GM23338 (cell line): ENCODE measurements around the gene CCSER2. TPM values are rescaled to one million over a fixed set of nuclear protein-coding genes. Genes with fewer than 3 reads are reported as not detected.

ENCODE experiments used
- ATAC-seq: fragments of 200-7000 bp; cut with Tn5 transposase; 3 replicates; pipeline ENCODE4 v1.9.1; 2020
- DNase-seq: peaks from one replicate; pipeline ENCODE4 v3.0.0-alpha.2; 2015; ENCODE audit warnings: low spot score
- H2AFZ ChIP-seq: fragments of 200-600 bp; sonication (generic); 2 replicates; pipeline ENCODE4 v1.8.0; 2016; ENCODE audit warnings: antibody characterized with exemption, mild to moderate bottlenecking, moderate library complexity
- H3F3A ChIP-seq: fragments of 200-600 bp; sonication (generic); replicated peaks from 2 replicates; pipeline ENCODE4 v1.8.0; 2017; ENCODE audit warnings: antibody characterized with exemption, mixed run types, low read depth
- H3K27ac ChIP-seq: fragments of 200-600 bp; sonication (generic); 2 replicates; pipeline ENCODE4 v1.6.1; 2016; ENCODE audit warnings: low read depth
- H3K27me3 ChIP-seq: fragments of 200-600 bp; sonication (generic); 2 replicates; pipeline ENCODE4 v1.8.0; 2016; ENCODE audit warnings: mild to moderate bottlenecking, mixed run types, moderate library complexity; ENCODE audit not compliant: insufficient read depth
- H3K36me3 ChIP-seq: fragments of 200-600 bp; sonication (generic); 2 replicates; pipeline ENCODE4 v1.8.0; 2016; ENCODE audit warnings: mild to moderate bottlenecking; ENCODE audit not compliant: insufficient read depth
- H3K4me1 ChIP-seq: fragments of 200-600 bp; sonication (generic); 2 replicates; pipeline ENCODE4 v1.8.0; 2016; ENCODE audit warnings: mild to moderate bottlenecking, moderate library complexity; ENCODE audit not compliant: insufficient read depth
- H3K4me2 ChIP-seq: fragments of 200-600 bp; sonication (generic); 2 replicates; pipeline ENCODE4 v1.7.1; 2017; ENCODE audit warnings: mixed run types
- H3K4me3 ChIP-seq: fragments of 200-600 bp; sonication (generic); 2 replicates; pipeline ENCODE4 v1.6.1; 2016; ENCODE audit warnings: mixed run types
- H3K79me2 ChIP-seq: fragments of 200-600 bp; sonication (generic); replicated peaks from 2 replicates; pipeline ENCODE4 v1.8.0; 2017; ENCODE audit warnings: mild to moderate bottlenecking; ENCODE audit not compliant: insufficient read depth
- H3K9me2 ChIP-seq: fragments of 200-600 bp; sonication (generic); 2 replicates; pipeline ENCODE4 v1.8.0; 2017; ENCODE audit not compliant: insufficient read depth
- H4K20me1 ChIP-seq: fragments of 200-600 bp; sonication (generic); replicated peaks from 2 replicates; pipeline ENCODE4 v1.8.0; 2017; ENCODE audit warnings: mild to moderate bottlenecking; ENCODE audit not compliant: insufficient read depth
- H3K27ac Mint-ChIP-seq: 2 replicates; pipeline ENCODE4 v1.8.0; 2020; ENCODE audit warnings: inconsistent platforms, mild to moderate bottlenecking, moderate library complexity, mixed read lengths
- H3K27me3 Mint-ChIP-seq: 3 replicates; pipeline ENCODE4 v1.8.0; 2022; ENCODE audit warnings: low read depth, mild to moderate bottlenecking, moderate library complexity, mixed read lengths, inconsistent platforms; ENCODE audit not compliant: insufficient read depth, poor library complexity
- H3K36me3 Mint-ChIP-seq: 3 replicates; pipeline ENCODE4 v1.8.0; 2021; ENCODE audit warnings: low read depth, mild to moderate bottlenecking, inconsistent platforms, moderate library complexity, mixed read lengths
- H3K4me1 Mint-ChIP-seq: 3 replicates; pipeline ENCODE4 v1.8.0; 2020; ENCODE audit warnings: mild to moderate bottlenecking, inconsistent platforms, mixed read lengths
- H3K4me3 Mint-ChIP-seq: 3 replicates; pipeline ENCODE4 v1.8.0; 2021; ENCODE audit warnings: moderate library complexity, mild to moderate bottlenecking, inconsistent platforms, mixed read lengths
- H3K9me3 Mint-ChIP-seq: 3 replicates; pipeline ENCODE4 v1.8.0; 2020; ENCODE audit warnings: moderate library complexity, mild to moderate bottlenecking, inconsistent platforms, mixed read lengths
- CTCF ChIP-seq, 2 experiments: fragments of 200-600 bp in 1 of 2; sonication (generic) in 1 of 2; conservative IDR thresholded peaks; 2 replicates each; pipeline versions ENCODE4 v1.5.1 to v1.6.1; 2016 to 2017; ENCODE audit warnings: antibody characterized with exemption in 2 of 2, low read depth in 2 of 2, mild to moderate bottlenecking in 2 of 2, moderate library complexity in 1 of 2
- ETS1 ChIP-seq: IDR thresholded peaks from 2 replicates; pipeline ENCODE4 v1.6.1; 2016; ENCODE audit warnings: antibody characterized with exemption
- EZH2 ChIP-seq: fragments of 200-600 bp; sonication (generic); IDR thresholded peaks from one replicate; pipeline ENCODE4 v1.8.0; 2017; ENCODE audit warnings: antibody characterized with exemption, mild to moderate bottlenecking, low read depth; ENCODE audit not compliant: unreplicated experiment
- EZH2phosphoT487 ChIP-seq: fragments of 200-600 bp; sonication (generic); IDR thresholded peaks from one replicate; pipeline ENCODE4 v1.8.1; 2018; ENCODE audit warnings: antibody characterized with exemption; ENCODE audit not compliant: unreplicated experiment
- REST ChIP-seq: IDR thresholded peaks from one replicate; pipeline ENCODE4 v1.6.1; 2018; ENCODE audit warnings: antibody characterized with exemption; ENCODE audit not compliant: unreplicated experiment
- STAT1 ChIP-seq: IDR thresholded peaks from one replicate; pipeline ENCODE4 v1.6.1; 2016; ENCODE audit warnings: antibody characterized with exemption; ENCODE audit not compliant: unreplicated experiment
- ZNF114 ChIP-seq: fragments of 250-450 bp; sonication (Bioruptor Pico); IDR thresholded peaks from 2 replicates; pipeline ENCODE4 v1.5.0; 2020; ENCODE audit warnings: mild to moderate bottlenecking, moderate library complexity
- ZNF331 ChIP-seq: fragments of 250-450 bp; sonication (Bioruptor Pico); IDR thresholded peaks from 2 replicates; pipeline ENCODE4 v1.5.0; 2020; ENCODE audit warnings: low read depth, mild to moderate bottlenecking, moderate library complexity
- ZNF462 ChIP-seq: fragments of 250-450 bp; sonication (Bioruptor Pico); IDR thresholded peaks from 2 replicates; pipeline ENCODE4 v1.5.0; 2020; ENCODE audit warnings: mild to moderate bottlenecking, moderate library complexity
- polyA plus RNA-seq: library from polyadenylated mRNA; unstranded; fragments of >200 nt; fragmentation: Nextera tagmentation; extraction: Ambion mirVana; gene quantifications from 2 replicates; pipeline ENCODE4 v1.2.1, GENCODE V29; 2016
- total RNA-seq: library from RNA; depleted of rRNA; stranded (reverse); fragments of >200 nt; shearing (Covaris generic); gene quantifications from 2 replicates; pipeline ENCODE4 v1.2.3, GENCODE V29; 2014

Gene CCSER2
- total and polyA plus RNA-seq, 2 experiments from 2014 or later = 30.6 to 37.2 TPM

GRCh38 chr10:84494849-84495180 lies 166.4 kb downstream of the CCSER2 start:
- no peak for TF ChIP-seq REST
- no peak for TF ChIP-seq ZNF462 (CRISPR knock-in tag)
- TF ChIP-seq EZH2phosphoT487 = no peak
- no peak for TF ChIP-seq CTCF (conservative IDR thresholded peaks at IDR 0.05; ENCODE audit: low read depth in 2 of 2)
- no peak for TF ChIP-seq EZH2
- TF ChIP-seq STAT1 = no peak
- TF ChIP-seq ETS1 = no peak
- no peak for TF ChIP-seq ZNF114 (CRISPR knock-in tag)
- no peak for TF ChIP-seq ZNF331 (CRISPR knock-in tag)
- DNase-seq (no peak), ATAC-seq (no peak)
- Histone ChIP-seq H3F3A (no peaks in the 10 kb centered on the region), H3K9me2 (no peaks in the 10 kb centered on the region), H3K4me3 (no peak overlapping the region), H2AFZ (no peak overlapping the region), H3K36me3 (no peaks in the 10 kb centered on the region; the same call in 1 of the 2 replicates), H3K4me1 (0 out of 2 replicates have a peak, but pooled peaks cover 6% of the 10 kb centered on the region), H3K4me2 (no peak overlapping the region), H4K20me1 (no peaks in the 10 kb centered on the region), H3K27ac (no peak overlapping the region), H3K27me3 (no peaks in the 10 kb centered on the region), H3K79me2 (no peaks in the 10 kb centered on the region)
- H3K36me3 Mint-ChIP-seq = peaks cover 28% of the 10 kb centered on the region
- H3K9me3 Mint-ChIP-seq = peaks cover 27% of the 10 kb centered on the region
- no peaks in the 10 kb centered on the region for H3K27me3 Mint-ChIP-seq
- no peak overlapping the region for H3K4me3 Mint-ChIP-seq
- H3K4me1 Mint-ChIP-seq = peaks cover 7% of the 10 kb centered on the region
- H3K27ac Mint-ChIP-seq = no peak overlapping the region
